SK-MEL-5 (cell line): ENCODE data around the gene NXNL1. TPM values are rescaled to one million over a fixed set of nuclear protein-coding genes. Genes with fewer than 3 reads are reported as not detected.
"Not testable (repeated sequence)": the region's sequence is repeated elsewhere in the genome, so short reads cannot be mapped to it uniquely, and the experiment has no call there.

Source experiments
- DNase-seq: peaks from one replicate; pipeline ENCODE4 v3.0.0-alpha.2; 2016; ENCODE audit warnings: low read depth, low spot score
- in situ Hi-C: cut with HindIII; loops from 2 replicates; pipeline ENCODE4 v1.10.0; 2016; ENCODE audit warnings: low sequenced_read_pairs, high pct_unique_total_duplicates, low pct_unique_long_range_greater_than_20kb
- polyA plus RNA-seq, 2 experiments: library from polyadenylated mRNA; depleted of rRNA; stranded (reverse); fragments of >200 nt; gene quantifications; 2 replicates each; pipeline ENCODE4 v1.2.3, GENCODE V29; 2015
- total RNA-seq: library from RNA; depleted of rRNA; stranded (reverse); fragments of >200 nt; shearing (Covaris generic); gene quantifications from 2 replicates; pipeline ENCODE4 v1.2.3, GENCODE V29; 2014; rRNA removed

The NXNL1 gene
- total RNA-seq, result not detected in 2 replicates
- polyA plus RNA-seq (2015; cell fraction: cytosol; rRNA removed), result not detected in 2 replicates
- 0.35 TPM in 1 of 2 replicates, not detected in the other for polyA plus RNA-seq (2015; cell fraction: nucleus; rRNA removed)

- in situ Hi-C loops, result no loop called here
- DNase-seq, result no peak
Observed at GRCh38 chr19:17460372-17461230, at the start of gene NXNL1. Gene NXNL1, minus strand, starts transcription at chr19:17460926. Its CDS starts 57 bp downstream, at chr19:17460869.

GRCh38 chr19:17508558-17508933 lies 47.8 kb upstream of the NXNL1 start:
- in situ Hi-C loops, DNase-seq: not testable (repeated sequence)

- no peak for DNase-seq
Observed at GRCh38 chr19:17506745-17507144, 46.0 kb upstream of the NXNL1 start.

GRCh38 chr19:17505223-17505622 lies 44.5 kb upstream of the NXNL1 start:
- in situ Hi-C loops, result no loop called here
- DNase-seq, result no peak

More at GRCh38 chr19:17506745-17507144, 46.0 kb upstream of the NXNL1 start:
- in situ Hi-C loops, result no loop called here

- in situ Hi-C loops, result no loop called here
- DNase-seq, result no peak
Observed at GRCh38 chr19:17504456-17504855, 43.7 kb upstream of the NXNL1 start.

- in situ Hi-C loops, result no loop called here
Observed at GRCh38 chr19:17504030-17504429, 43.3 kb upstream of the NXNL1 start.

GRCh38 chr19:17503240-17503639 lies 42.5 kb upstream of the NXNL1 start:
- DNase-seq, result no peak
- in situ Hi-C loops, result no loop called here

More at GRCh38 chr19:17504030-17504429, 43.3 kb upstream of the NXNL1 start:
- peak; percentile 40 for DNase-seq

- in situ Hi-C loops, result no loop called here
- no peak for DNase-seq
Observed at GRCh38 chr19:17500447-17501198, 39.9 kb upstream of the NXNL1 start.

GRCh38 chr19:17499648-17500446 lies 39.1 kb upstream of the NXNL1 start:
- in situ Hi-C loops, result no loop called here
- no peak for DNase-seq

- in situ Hi-C loops, result not testable (repeated sequence)
Observed at GRCh38 chr19:17499025-17499424, 38.3 kb upstream of the NXNL1 start.

GRCh38 chr19:17497149-17497798 lies 36.5 kb upstream of the NXNL1 start:
- in situ Hi-C loops, result no loop called here
- DNase-seq, result no peak

More at GRCh38 chr19:17499025-17499424, 38.3 kb upstream of the NXNL1 start:
- not testable (repeated sequence) for DNase-seq

GRCh38 chr19:17496337-17496997 lies 35.7 kb upstream of the NXNL1 start:
- in situ Hi-C loops, result no loop called here
- DNase-seq, result peak; percentile 85

GRCh38 chr19:17495639-17496296 lies 35.0 kb upstream of the NXNL1 start:
- in situ Hi-C loops, result no loop called here
- no peak for DNase-seq

GRCh38 chr19:17491287-17491686 lies 30.6 kb upstream of the NXNL1 start:
- no peak for DNase-seq
- in situ Hi-C loops, result no loop called here

- DNase-seq, result no peak
- in situ Hi-C loops, result no loop called here
Observed at GRCh38 chr19:17490411-17490810, 29.7 kb upstream of the NXNL1 start.

- DNase-seq, result no peak
- in situ Hi-C loops, result no loop called here
Observed at GRCh38 chr19:17489392-17490030, 28.8 kb upstream of the NXNL1 start.
